Hepatocyte (in vitro differentiated cells): ENCODE data around the gene PTDSS2.

Experiments
- CTCF ChIP-seq: fragments of 200-600 bp; sonication (generic); IDR thresholded peaks from 2 replicates; pipeline ENCODE4 v1.5.1; 2016; ENCODE audit warnings: antibody characterized with exemption, mild to moderate bottlenecking; ENCODE audit not compliant: poor library complexity
- EZH2phosphoT487 ChIP-seq: fragments of 200-600 bp; sonication (generic); IDR thresholded peaks from one replicate; pipeline ENCODE4 v1.6.1; 2018; ENCODE audit warnings: antibody characterized with exemption, mild to moderate bottlenecking, low read depth, moderate library complexity; ENCODE audit not compliant: unreplicated experiment, severe bottlenecking

GRCh38 chr11:419248-420005 is 30.7 kb upstream of the PTDSS2 start:
- TF ChIP-seq CTCF, result no peak
- no peak for TF ChIP-seq EZH2phosphoT487
